NB4 (cell line): ENCODE data around the gene ENTREP3.

Experiments used
- MYC ChIP-seq: IDR thresholded peaks from 2 replicates; pipeline ENCODE4 v1.6.1; 2011; ENCODE audit warnings: low read depth, low read length
- POLR2A ChIP-seq: IDR thresholded peaks from 2 replicates; pipeline ENCODE4 v1.6.1; 2011; ENCODE audit warnings: mild to moderate bottlenecking; ENCODE audit not compliant: insufficient read length; ENCODE audit errors: extremely low read depth
- TF ChIP-seq, protein P1 (sequence below): IDR thresholded peaks from one replicate; pipeline ENCODE4 v1.5.1; 2012; ENCODE audit warnings: low read depth, low read length
- TF ChIP-seq, protein P2 (sequence below): IDR thresholded peaks from 2 replicates; pipeline ENCODE4 v1.6.1; 2011; ENCODE audit warnings: low read depth, low read length

DNA sequence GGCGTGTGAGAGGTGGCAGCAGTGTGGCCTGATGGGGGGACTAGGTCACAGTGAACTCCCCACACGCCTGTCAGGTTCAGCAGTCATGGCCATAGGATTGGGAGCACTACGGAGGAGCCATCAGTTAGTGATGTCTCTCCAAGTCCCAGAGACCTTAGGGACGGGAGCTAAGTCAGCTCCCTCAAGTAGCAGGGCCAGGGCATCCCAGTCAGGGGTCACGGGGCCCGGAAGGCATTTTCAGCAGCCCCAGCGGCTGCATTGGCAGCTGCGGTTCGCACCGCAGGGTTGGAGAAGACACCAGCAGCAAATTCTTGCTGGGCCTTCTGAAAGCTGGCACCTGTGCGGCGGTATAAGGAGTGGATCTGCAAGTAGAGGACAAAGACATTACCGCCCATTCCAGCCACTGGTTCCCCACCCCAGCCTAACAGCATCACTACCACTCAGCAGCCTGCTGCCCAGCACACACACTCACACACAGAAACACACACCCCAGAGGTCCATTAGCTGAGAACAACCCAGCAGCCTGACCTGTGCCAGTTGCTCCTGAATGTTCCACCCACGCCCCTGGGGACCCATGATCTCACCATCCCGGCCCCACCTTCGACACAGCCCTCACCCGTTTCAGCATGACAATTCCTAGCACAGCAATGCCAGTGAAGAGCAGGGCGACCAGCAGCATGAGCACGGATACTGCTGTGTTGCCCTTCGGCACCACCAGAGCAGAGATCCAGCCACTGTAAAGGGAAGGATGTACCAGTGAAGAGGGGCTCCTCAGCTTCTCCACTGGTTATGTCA is 972 bp upstream of the ENTREP3 start:
- TF ChIP-seq, protein P1, sequence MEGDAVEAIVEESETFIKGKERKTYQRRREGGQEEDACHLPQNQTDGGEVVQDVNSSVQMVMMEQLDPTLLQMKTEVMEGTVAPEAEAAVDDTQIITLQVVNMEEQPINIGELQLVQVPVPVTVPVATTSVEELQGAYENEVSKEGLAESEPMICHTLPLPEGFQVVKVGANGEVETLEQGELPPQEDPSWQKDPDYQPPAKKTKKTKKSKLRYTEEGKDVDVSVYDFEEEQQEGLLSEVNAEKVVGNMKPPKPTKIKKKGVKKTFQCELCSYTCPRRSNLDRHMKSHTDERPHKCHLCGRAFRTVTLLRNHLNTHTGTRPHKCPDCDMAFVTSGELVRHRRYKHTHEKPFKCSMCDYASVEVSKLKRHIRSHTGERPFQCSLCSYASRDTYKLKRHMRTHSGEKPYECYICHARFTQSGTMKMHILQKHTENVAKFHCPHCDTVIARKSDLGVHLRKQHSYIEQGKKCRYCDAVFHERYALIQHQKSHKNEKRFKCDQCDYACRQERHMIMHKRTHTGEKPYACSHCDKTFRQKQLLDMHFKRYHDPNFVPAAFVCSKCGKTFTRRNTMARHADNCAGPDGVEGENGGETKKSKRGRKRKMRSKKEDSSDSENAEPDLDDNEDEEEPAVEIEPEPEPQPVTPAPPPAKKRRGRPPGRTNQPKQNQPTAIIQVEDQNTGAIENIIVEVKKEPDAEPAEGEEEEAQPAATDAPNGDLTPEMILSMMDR, result no peak
- TF ChIP-seq, protein P2, sequence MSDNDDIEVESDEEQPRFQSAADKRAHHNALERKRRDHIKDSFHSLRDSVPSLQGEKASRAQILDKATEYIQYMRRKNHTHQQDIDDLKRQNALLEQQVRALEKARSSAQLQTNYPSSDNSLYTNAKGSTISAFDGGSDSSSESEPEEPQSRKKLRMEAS, result no peak
- TF ChIP-seq POLR2A (no peak), MYC (no peak)
